ENCODE measurements around the gene CBX4.

DNA sequence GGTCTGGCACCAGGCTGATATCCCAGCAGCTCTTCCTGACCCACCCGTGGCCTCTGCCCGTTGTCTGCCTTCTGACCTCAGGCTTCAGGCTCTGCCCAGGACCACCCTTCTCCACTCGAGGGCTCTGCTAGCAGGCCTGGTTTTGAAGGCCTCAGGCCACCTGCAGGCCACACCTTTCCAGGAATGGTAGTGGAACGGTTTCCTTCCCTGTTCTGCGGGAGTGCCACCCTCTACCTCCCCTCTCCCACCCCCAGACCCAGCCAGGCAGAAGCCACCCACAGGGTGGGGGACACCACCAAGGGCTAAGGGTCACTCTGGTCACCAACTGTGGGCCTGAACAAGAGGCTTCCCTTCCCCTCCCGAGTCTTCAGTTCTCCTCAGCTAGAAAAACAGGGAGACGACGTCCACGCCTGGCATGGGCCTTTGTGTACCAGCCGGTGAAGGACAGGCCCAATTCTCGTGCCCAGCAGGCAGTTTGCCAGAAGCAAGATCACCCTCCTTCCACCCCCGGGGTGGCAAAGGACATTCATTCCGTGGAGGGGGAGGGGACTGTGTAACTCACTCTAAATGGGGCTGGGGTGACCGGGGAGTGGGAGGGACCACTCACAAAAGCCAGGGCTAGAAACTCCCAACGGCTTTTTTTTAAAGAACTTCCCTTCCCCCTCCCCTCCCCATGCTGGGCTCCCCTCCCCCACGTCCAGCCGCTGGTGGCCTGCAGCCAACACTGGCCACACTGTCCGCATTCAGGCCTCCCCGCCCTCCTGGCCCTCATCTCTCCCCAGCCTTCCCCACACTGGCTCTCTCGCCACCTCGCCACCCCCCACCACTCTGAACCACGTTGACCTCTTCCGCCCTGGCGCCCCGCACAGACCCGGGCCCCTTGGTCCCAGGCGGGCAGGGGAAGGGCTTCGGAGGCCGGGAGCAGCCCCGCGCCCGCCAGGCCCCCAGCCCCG, 7.7 kb downstream of the CBX4 start:
- TF ChIP-seq, protein P1, sequence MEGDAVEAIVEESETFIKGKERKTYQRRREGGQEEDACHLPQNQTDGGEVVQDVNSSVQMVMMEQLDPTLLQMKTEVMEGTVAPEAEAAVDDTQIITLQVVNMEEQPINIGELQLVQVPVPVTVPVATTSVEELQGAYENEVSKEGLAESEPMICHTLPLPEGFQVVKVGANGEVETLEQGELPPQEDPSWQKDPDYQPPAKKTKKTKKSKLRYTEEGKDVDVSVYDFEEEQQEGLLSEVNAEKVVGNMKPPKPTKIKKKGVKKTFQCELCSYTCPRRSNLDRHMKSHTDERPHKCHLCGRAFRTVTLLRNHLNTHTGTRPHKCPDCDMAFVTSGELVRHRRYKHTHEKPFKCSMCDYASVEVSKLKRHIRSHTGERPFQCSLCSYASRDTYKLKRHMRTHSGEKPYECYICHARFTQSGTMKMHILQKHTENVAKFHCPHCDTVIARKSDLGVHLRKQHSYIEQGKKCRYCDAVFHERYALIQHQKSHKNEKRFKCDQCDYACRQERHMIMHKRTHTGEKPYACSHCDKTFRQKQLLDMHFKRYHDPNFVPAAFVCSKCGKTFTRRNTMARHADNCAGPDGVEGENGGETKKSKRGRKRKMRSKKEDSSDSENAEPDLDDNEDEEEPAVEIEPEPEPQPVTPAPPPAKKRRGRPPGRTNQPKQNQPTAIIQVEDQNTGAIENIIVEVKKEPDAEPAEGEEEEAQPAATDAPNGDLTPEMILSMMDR (IDR thresholded peaks at IDR 0.05) = peak in 2 of 5 experiments; percentile 10 to 16
- no peak for TF ChIP-seq POLR2A (IDR thresholded peaks at IDR 0.05)
- peak in 1 of 2 donors; percentile 43 for TF ChIP-seq EP300 (IDR thresholded peaks at IDR 0.05)
